Hematopoietic multipotent progenitor cell treated with erythropoietin and hydrocortisone succinate and interleukin-3 and kit ligand, for 17 days (in vitro differentiated cells): ENCODE results near the gene GIPC1.
A peak's percentile ranks its signal among the peaks of the same experiment; 100 is the strongest.
"Not testable (repeated sequence)": the region's sequence is repeated elsewhere in the genome, so short reads cannot be mapped to it uniquely, and the experiment has no call there.

ENCODE experiments used
- DNase-seq: peaks from one replicate; pipeline ENCODE4 v3.0.0-alpha.2; 2015; ENCODE audit warnings: low spot score

Gene GIPC1, protein sequence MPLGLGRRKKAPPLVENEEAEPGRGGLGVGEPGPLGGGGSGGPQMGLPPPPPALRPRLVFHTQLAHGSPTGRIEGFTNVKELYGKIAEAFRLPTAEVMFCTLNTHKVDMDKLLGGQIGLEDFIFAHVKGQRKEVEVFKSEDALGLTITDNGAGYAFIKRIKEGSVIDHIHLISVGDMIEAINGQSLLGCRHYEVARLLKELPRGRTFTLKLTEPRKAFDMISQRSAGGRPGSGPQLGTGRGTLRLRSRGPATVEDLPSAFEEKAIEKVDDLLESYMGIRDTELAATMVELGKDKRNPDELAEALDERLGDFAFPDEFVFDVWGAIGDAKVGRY

DNA sequence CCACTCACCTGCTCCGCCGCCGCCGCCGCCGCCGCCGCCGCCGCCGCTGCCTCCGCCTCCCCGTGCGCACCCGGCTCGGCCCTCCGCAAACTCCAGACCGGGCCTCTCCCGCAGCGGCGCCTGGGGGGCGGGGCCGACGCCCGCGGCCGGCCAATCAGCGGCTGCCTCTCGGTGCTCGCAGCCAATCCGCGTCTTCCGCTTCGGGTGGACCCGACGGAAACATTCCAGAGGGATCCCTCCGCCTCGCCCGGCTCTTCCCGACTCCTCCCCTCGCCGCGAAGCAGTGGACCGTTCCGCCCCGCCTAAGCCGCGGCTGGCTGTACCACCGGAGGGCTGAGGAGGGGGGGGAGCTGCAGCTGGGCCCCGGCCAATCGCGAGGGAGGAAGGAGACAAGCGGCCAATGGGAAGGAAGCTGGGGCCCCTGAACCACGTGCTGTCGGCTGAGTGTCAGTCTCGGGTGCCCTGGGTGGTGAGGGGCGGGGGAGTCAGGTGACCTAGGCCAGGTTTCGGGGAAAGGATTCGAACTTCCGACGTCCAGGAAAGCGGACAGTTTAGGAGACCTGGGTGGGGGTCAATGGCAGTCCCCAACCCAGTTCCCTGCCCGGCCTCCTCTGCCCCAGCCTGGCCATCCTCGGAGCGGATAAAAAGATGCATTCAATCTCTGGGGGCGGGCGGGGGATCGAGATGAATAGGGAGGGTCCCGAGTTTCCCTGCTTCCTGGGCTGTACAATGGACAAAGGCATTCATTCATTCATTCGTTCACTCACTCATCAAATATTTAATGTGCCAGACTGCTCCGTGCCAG, at the start of gene GIPC1:
TSS of gene GIPC1 (minus strand) at position 99 of the 805 bp plus-strand sequence. CDS start 13,151 bp downstream, outside the sequence.
- peak; percentile 84 for DNase-seq

DNA sequence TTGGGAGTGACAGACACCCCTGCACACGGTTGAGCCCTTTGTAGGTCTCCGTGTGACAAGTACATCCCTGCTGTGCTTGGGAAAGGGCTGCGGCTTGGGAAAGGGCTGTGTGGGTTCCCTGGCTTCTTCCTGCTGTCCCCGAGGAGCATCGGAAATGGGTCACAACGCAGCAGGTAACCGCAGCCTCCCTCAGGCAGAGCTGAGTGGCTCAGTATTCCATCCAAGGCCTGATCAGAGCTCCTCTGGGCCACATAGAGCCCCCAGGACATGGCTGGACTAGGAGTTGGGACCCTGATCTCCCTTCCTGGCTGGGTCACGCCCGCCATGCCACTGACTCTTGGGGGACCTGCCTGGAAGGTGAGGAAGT, 49.8 kb upstream of the GIPC1 start:
- no peak for DNase-seq

DNA sequence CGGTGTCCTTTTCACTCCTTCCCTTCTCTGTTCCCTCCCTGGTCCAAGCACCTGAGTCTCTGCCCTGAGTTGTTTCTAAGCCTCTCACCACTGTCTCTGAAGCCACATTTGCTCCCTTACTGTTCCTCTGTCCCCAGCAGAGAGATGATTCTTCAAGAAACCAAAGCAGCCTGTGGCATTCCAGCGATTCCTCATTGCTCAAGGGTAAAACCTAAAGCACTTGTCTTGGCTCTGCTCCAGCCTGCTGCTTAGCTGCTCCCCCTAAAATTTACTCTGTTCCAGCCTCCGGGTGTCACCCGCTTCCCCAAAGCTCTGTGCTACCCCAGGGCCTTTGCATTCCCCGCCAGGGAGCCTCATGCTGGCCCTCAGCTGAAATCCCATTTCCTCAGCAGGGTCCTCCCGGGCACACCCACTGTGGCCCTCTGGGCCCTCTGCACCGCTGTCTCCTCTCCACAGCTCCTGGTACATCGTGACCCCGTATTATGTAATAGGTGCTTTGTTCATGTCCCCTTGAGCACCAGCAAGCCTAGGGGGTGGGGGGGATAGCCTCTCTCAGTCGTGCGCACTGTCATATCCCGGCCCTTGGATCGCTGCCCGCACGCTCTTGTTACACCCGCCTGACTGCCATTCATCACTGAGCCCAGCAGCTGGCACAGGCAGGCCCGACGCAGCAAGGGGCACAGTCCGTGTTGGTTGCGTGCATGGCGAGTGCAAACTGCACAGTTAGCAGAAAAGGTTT, 49.2 kb upstream of the GIPC1 start:
- DNase-seq: no peak

DNA sequence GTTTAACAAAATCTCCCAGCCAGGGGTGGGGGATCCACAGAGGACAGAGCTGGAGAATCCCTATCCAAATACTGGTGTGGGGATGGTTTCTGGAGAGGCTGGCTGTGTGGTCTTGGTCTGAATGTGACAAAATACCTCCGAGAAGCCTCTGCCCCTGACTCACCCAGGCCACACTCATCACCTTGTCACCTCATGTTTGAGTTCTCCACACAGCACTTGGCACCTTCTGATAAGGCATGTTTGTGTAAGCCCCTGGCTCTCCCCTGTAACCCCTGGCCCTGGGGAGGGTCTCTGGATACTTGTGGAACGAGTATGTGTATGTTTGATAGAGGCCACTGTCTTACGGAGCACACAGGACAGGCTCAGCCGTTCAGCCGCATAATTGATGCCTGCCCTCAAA, 48.1 kb upstream of the GIPC1 start:
- DNase-seq: no peak

DNA sequence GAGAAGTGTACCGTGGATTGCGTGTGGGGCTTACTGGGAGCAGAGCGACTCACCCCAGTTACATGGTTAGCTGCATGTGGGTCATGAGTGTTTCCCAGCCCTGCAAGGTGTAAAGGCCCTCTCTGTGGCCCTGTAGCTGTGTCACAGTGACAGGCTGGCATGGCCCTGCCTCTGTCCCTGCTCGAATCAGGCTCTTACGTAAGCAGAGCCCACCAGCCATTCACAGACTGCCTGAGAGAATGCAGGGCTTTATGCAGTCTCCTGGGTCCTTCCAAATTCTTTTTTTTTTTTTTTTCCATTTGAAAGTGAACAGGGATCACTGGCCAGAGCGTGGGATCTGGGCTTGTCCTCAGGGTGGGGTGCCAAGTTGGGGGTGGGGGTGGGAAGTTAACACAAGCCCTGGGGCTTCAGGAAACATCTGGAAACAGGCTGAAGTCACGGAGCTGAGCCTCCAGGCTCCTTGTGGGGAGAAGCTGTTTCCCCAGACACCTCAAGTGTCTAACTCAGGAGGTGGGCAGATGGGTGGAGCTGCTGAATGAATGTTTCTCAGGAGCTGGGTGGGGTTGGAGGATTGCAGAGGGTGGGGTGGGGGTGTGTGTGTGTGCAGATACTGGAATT, 46.9 kb upstream of the GIPC1 start:
- DNase-seq: peak; percentile 27

DNA sequence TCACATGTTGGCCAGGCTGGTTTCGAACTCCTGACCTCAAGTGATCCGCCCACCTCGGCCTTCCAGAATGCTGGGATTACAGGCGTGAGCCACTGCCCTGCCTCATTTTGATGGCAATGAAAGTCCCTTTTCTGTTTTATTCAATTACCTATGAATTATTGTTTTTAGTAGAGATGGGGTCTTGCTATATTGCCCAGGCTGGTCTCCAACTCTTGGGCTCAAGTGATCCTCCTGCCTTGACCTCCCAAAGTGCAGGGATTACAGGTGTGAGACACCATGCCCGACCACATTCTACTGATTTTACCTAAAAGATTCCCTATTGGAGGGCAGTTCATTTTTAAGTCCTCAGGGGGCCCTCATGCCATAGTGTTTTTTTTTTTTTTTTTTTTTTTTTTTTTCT, 46.1 kb upstream of the GIPC1 start:
- not testable (repeated sequence) for DNase-seq

DNA sequence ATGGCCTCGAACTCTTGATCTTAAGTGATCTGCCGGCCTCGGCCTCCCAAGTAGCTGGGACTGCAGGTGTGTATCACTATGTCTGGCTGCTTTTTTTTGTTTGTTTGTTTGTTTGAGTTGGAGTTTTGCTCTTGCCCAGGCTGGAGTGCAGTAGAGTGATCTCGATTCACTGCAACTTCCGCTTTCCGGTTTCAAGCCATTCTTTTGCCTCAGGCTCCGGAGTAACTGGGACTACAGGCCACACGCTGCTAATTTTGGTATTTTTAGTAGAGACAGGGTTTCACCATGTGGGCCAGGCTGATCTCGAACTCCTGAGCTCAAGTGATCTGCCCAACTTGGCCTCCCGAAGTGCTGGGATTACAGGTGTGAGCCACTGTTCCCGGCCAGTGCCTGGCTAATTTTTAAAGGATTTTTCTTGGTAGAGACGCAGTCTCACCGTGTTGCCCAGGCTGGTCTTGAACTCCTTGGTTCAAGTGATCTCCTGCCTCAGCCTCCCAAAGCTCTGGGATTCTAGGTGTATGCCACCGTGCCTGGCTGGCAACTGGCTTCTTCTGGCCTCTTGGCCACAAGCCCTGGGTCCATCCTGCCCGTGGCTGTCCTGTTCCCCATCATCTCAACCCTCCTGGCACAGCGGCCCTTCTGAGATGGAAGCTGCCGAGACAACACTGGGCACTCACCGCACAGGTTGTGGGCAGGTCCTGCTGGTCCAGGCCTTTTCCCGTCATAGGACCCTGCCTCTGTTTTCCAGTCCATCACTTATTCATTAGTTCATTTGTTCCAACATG, 45.0 kb upstream of the GIPC1 start:
- no peak for DNase-seq

DNA sequence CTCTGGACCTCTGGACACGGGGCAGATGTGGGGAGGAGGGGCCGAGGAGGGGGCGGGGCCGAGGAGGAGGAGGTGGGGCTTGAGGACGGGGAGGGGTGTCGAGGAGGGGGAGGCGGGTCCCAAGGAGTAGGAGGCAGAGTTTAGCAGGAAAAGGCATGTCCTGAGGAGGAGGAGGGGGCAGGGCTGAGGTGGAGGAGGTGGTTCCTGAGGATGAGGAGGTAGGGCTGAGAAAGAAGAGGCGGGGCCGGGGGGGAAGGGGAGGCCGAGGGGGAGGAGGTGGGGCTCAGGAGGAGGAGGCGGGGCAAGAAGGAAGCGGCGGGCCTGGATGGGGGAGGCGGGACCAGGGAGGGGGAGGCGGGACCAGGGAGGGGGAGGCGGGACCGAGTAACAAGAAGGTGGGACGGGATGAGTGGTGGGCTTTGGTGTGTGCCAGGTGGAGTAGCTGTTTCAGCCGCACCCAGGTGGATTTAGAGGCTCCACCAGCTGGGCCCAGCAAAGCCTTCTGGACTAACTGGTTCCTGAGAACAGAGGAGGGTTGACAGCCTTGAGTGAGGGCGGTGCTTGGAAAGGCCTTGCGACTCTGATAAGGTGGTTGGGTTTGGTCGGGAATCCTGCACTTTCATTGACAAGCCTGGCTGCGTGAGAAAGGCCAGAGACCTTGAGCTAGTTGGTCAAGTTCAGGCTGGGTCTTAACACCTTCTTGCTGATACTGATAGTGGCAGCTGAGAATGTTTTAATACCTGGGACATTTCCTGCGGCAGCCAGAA, 41.2 kb upstream of the GIPC1 start:
- DNase-seq: peak; percentile 85

DNA sequence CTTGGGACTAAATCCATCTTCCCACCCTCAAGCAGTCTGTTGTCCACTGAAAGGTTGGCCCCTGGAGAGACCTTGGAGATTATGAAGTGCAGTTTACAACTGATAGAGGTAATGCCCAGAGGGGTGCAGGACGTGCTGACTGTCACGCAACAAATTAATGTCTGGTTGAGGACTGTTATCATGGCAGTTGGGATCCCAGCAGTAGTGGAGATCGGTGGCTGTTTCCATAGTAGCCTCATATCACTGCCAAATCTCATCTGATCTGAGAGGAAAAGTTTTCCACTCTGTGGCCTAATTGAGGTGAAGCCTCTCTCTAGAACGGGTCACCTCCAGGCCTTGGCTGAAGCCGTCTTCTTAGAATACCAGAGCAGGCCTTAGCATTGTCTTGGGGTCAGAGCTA, 37.5 kb upstream of the GIPC1 start:
- no peak for DNase-seq

DNA sequence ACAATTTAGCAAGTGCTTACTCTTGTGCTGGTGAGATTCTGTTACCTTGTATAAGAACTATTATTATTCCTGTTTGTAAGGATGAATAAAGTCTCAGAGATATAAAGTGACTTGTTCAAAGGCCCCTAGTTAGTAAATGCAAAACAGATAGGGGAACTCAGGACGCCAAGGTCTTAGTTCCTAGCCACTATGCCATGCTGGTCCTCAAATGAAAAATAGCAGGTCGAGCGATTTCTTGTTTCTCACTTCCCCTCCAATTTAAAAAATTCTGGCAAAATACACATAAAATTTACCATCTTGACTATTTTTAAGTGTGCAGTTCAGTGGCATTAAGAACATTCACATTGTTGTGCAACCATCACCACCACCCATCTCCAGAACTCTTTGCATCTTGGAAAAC, 34.6 kb upstream of the GIPC1 start:
- no peak for DNase-seq

DNA sequence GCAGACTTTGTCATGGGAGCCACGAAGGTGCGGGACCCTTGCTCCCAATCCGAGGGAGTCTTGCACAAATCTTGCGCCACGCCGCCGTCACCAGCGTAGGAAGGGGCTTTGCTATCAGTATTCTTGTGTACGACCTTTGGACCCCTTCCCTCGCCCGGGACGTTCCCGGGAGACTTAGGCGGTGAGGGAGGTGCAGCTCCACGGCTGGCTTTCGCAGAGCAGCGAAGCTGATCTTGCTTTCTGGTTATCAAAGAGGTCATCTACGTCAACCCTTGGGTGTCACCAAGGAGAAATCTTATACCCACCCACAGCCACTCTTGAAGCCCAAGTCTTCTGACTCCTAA, 34.0 kb upstream of the GIPC1 start:
- DNase-seq: peak; percentile 50

DNA sequence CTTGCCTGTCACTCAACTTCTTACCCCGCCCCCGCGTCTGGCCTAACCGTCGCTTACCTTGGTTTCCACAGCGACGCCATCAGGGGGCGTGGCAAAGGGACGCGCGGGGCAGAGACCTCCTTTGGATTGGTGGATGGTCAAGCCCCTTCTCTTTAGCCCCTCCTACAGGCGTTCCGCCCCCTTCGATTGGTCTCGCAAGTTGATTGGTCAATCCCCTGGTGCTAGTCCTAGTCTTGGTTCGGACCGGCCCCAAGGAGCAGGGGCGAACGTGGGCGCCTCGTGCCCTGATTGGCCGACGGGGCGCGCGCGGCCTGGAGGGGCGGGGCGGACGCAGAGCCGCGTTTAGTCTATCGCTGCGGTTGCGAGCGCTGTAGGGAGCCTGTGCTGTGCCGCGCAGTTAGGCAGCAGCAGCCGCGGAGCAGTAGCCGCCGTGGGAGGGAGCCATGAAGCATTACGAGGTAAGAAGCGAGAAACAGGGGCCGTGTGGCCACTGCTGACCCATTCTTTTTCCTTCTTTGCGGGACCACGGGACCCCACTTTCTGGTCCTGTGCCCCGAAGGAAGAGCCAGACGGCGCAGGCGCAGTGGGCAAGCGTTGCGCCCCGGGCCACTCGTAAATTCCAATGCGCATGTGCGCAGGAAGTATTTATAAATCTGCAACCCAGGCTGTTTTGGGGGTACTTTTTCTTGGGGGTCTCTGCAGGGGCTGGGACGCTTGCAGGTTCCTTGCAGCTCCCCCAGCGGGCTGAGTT, 33.5 kb upstream of the GIPC1 start, which contains the start of gene TECR:
TSS of gene TECR (plus strand) at position 341 of the 751 bp plus-strand sequence. CDS start at position 444, 103 bp downstream.
- DNase-seq: peak; percentile 100

DNA sequence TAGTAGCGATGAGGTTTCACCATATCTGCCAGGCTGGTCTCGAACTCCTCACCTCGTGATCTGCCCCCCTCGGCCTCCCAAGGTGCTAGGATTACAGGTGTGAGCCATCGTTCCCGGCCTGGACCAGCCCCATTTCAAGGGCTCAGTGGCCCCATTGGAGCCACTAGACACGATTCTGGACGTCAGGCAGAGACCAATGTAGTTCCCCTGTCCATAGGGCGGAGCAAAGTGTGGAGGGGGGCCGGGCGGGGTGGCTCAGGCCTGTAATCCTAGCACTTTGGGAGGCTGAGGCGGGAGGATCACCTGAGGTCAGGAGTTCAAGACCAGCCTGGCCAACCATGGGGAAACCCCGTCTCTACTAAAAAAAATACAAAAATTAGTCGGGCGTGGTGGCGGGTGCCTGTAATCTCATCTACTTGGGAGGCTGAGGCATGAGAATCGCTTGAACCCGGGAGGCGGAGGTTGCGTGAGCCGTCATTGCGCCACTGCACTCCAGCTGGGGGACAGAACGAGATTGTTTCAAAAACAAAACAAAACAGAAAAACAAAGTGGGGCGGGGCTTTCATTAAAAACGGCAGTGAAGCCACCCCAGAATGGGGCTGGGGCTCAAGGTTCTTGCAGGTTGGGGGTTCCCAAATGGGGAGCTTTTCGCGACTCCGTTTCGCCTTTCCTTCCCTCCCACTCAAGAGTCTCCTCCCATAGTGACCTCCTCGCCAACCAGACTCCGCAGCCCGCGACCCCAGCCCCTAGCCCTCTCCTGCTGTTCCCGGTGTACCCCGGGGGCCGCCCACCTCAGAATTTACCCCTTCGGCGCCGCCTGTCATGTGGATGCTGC, 32.7 kb upstream of the GIPC1 start:
- no peak for DNase-seq

DNA sequence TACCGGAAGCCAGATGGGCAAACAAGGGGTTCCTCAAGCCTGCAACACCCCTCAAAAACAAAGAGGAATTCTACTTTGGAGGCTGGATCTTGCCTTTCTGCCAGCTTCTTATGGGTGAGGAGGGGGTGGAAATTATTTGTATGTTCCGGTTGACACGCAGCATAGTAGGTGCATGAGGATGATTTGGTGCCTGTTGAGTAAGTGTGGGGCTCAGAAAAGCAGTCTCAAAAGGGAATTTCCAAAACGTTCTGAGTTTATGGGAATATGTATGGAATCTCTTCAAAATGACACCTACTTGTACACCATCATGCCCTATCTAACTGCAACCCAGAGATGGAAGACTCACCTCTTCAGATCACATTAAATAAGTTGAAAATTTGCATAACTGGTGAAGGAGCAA, 30.5 kb upstream of the GIPC1 start:
- no peak for DNase-seq

DNA sequence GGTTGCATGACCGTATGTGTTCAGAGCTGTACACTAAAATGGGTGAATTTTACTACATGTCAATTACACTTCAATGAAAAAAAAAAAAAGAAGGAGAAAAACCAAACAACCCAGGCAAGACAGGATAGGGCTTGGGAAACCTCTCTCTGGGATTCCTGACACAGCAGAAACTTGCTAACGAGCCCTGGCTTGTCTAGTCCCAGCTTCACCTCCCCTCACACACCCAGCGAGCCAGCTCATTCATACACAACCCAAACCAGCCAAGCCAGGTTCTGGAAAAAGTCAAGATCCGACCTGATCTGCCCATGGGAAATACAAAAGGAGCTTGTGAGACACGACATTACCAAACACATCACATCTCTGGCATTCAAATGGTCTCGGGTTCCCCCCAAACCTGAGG, 29.8 kb upstream of the GIPC1 start:
- DNase-seq: no peak

DNA sequence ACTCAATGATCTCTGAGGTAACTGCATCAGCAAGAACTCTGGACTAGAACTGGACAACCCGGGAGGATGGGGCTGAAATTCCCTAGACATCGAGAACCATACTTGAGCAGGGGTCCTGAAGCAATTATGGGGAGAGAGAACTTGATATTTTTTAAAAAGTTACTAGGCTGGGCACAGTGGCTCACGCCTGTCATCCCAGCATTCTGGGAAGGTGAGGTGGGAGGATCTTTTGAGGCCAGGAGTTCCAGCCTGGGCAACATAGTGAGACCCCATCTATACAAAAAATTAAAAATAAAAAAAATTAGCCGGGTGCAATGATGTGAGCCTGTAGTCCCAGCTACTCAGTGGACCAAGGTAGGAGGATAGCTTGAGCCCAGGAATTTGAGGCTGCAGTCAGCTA, 24.6 kb upstream of the GIPC1 start:
- no peak for DNase-seq

DNA sequence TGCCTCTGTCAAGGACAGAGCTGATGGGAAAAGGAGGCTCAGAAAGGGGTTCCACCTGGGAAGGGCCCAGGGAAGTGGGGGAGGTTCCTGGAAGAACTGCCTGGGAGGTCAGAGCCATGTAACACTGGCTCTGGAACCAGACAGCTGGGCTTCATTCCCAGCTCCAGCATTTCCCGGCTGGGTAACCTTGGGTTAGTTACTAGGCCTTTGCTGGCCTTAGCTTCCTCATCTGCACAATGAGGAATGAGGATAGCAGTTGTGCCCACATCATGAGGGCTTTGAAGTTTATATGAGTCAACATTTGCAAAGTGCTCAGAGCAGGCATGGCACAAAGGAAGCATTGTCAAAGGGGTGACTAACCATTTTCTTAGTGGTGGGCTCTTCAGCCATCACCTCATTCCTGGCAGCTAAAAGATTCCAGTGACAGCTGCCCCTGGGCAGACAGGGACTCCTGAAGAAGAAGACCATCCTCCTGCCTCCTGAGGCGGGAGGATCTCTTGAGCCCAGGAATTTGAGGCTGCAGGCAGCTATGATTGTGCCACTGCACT, 24.0 kb upstream of the GIPC1 start:
- DNase-seq: no peak

DNA sequence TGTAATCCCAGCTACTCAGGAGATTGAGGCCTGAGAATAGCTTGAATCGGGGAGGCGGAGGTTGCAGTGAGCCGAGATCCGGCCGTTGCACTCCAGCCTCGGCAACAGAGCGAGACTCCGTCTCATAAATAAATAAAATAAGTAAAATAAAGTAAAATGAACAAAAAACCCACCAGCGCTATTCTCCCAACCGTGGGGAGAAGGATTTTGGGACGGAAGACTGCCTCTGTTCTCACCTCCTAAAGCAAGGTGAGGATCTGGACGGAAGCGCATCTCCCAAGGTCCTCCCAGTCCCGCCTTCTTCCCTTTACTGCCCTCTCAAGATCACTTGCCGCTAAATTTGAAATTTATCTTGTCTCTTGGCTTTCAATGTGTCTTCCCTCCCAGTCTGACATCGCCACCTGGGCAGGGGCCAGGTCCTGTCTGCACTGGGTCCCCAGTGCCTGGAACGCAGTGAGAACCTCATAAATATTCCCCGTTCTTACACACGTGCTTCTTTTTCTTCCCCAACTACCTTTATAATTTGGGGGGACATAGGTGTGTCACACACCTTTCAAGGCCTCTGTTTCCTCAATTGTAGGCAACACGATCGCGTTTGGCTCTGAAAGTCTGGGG, 23.4 kb upstream of the GIPC1 start:
- DNase-seq: no peak
